GM21526 (cell line): ENCODE measurements around the gene MED13L.

ENCODE experiments used
- ATAC-seq: cut with Tn5 transposase; IDR thresholded peaks from one replicate; pipeline ENCODE4 v1.9.1; 2021; ENCODE audit warnings: moderate library complexity; ENCODE audit not compliant: unreplicated experiment, low FRiP score

MED13L gene

DNA sequence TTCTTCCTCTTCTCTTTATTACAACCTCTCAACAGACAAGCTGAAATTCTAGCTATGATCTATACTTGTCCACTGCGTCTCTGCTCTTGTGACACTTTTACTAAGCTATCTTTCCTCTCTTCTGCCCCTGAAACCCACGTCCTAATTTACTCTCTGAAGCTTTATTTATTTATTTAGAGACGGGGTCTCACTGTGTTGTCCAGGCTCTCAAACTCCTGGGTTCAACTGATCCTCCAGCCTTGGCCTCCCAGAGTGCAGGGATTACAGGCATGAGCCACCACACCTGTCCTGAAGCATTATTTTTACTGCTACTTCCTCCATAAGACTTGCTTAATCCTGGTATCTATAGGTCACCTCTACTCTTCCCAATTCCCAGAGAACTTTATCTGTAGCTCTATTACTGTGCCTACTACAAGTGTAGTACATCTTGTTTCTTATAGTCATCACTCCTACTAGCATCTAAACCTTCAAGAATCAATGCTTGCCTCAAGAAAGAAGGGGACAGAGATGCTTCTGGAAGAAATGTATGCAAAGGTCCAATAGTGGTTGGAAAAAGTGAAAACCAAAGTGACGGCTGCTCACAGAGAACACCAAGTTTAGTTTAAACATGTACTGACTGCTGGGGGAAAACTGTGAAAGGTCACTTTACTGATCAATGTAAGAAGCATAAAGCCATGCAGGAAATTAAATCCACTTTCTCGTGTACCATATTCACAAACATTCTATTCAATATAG lies 61.3 kb downstream of the MED13L start:
- ATAC-seq: no peak

DNA sequence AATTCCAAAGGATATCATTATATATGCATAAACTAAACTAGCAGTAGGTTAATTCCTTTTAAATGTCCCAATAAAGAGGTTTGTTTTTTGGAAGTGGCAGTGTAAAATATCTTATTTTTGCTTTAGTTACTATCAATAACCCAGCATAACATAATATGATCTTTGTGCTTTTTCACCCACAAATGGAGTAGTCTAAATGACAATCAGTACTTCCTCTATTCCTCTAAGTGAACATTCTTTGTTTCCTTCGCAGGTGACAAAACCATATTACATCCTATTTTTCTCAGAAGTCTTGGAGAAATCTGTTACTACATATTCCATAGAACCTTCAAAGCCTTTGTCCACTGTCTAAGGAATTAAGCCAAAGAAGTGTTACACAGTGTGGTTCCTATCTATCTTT lies 62.5 kb downstream of the MED13L start:
- no peak for ATAC-seq

DNA sequence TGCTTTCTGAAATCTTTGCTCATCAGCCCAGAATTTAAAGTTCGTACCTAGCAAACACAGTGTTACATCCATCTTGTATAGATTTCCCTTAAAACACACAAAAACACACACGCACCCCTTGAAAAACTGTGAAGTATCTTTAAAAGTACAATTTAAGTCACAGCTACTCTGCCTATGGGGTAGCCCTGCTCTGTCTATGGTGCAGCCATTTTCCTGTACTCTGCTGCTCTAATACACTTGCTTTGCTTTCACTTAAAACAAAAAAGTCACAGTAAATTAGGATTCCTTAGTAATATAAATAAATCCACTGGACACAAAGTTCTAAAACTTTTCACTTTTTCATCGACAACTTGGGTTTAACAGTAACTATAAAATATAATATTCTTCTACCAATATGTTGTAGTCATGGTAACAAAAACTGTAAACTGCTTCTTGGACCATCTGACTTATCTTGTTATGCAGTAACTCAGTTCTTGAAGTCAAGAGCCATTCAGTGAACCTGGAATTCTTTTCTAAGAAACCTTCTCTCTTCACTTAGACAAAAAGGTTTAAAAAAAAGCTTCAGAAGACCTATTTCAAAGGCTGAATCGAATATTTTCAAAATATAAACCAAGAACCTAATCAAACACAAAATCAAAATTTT lies 63.5 kb downstream of the MED13L start:
- ATAC-seq: no peak

GRCh38 chr12:116213014-116213413 lies 64.5 kb downstream of the MED13L start:
- no peak for ATAC-seq

DNA sequence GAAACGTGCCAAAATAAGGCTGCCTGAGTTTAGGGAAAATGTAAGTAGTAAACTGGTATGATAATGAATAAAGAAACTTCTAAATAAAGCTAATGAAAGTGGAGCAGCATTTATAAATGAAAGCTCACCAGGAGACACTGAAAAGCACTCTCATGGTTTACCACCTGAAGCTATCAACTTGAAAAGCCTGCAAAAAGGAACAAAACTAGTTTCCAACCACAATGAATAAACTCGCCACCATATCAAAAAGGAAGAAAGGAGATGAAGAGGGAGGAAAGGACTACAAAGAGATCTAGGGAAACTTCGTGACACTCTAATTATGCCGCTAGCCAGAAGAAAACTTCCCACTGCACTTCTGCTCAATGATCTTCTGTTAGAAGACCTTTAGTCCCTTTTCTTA lies 66.7 kb downstream of the MED13L start:
- no peak for ATAC-seq

DNA sequence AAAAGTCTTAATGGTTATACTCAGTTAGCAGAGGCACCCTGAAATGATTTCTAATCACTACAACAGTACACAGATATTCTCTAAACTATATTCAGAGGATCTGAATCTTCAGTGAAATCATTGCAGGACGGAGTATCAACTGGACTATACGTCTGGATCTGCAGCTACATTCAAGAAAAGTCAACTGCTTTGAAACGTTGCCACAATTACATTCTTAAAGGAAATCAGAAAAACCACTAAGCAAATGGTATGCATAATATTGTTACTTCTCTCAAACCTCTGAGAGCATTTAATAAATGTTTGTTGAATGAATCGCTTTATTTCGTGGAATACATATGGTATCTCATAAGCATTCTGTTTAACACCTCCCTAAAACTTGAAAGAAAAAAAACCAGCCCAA lies 67.4 kb downstream of the MED13L start:
- ATAC-seq: no peak

GRCh38 chr12:116209503-116209902 lies 68.0 kb downstream of the MED13L start:
- ATAC-seq: no peak

DNA sequence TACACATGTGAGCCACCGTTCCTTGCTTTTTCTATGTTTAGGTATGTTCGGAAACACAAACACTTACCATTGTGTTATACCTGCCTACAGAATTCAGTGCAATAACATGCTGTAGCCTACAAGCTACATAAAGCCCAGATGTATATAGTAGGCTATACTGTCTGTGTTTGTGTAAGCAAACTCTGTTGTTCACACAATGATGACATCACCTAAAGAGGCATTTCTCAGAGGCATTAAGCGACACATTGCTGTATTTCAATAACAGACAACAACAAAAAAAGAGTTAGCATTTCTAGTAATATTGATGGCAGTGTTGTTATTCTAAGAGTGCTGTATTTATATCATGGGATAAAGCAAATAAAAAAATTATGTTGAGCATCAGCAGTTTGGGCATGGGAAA lies 70.2 kb downstream of the MED13L start:
- ATAC-seq: no peak

- no peak for ATAC-seq
These were observed 70.7 kb downstream of the MED13L start for GRCh38 chr12:116206828-116207227.

GRCh38 chr12:116204785-116205184 lies 72.7 kb downstream of the MED13L start:
- no peak for ATAC-seq

- no peak for ATAC-seq
These were observed 73.3 kb downstream of the MED13L start for GRCh38 chr12:116204169-116204568.

DNA sequence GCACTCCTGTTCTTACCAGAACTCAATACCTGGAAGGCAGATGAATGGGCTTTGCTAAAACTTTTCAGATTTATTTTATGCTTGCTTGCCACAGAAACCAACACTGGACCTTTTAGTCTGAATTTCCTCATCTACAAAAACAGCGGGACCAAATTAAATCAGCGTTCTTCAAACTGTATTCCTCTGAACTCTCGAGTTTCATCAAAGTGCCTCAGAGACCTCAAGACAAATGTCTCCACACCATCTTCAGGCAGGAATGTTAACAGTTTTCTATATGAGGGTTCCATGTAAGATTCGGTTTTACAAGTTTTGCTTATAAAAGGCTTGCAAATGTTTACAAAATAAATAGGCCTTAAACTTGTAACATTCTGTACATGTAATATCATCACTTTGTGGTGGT lies 74.6 kb downstream of the MED13L start:
- no peak for ATAC-seq

DNA sequence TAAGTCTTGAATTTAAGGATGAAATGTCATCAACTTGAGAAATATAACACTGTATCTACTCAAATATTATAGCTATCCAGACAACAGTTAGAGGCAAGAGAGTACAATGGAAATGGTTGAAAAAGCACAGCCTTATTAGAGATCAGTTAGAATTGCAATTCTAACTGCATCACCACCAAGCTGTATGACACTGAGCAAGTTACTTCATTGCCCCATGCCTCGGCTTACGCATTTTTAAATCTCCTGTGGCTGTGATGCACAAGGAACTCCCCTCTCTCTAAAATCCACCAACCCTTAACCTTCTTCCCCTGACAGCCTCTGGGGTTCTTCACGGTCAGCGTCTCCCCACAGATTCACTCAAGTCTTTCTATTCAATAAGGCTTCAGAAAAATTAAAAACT lies 75.1 kb downstream of the MED13L start:
- no peak for ATAC-seq

GRCh38 chr12:116201908-116202307 lies 75.6 kb downstream of the MED13L start:
- ATAC-seq: no peak

GRCh38 chr12:116201359-116201758 lies 76.1 kb downstream of the MED13L start:
- no peak for ATAC-seq

- no peak for ATAC-seq
These were observed 76.7 kb downstream of the MED13L start for GRCh38 chr12:116200812-116201211.

DNA sequence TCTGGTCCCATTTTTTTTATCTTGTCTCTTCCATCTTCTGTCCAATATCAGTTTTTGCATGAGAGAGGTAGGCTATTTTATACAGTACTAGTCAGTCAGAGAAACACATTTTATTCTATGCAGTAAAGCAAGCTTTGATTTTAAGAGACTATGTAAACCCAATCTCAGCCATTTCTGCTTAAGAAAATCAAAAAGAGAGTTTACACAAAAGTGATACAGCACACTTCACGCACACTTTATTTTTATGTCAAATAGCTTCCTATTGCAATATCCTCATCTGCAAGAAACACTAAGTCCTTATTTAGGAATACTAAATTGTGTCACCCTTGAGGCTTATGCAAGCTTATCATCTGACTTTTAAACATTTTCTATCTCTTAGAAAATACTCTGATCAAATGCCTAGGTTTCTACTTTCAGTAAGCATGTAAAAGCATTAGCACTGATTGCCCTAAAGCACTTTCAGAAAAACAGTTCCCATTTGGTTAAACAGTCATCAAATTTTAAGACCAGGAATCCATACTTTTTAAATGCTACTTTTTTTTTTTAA lies 78.3 kb downstream of the MED13L start:
- no peak for ATAC-seq

- no peak for ATAC-seq
These were observed 80.5 kb downstream of the MED13L start for GRCh38 chr12:116196752-116197718.

DNA sequence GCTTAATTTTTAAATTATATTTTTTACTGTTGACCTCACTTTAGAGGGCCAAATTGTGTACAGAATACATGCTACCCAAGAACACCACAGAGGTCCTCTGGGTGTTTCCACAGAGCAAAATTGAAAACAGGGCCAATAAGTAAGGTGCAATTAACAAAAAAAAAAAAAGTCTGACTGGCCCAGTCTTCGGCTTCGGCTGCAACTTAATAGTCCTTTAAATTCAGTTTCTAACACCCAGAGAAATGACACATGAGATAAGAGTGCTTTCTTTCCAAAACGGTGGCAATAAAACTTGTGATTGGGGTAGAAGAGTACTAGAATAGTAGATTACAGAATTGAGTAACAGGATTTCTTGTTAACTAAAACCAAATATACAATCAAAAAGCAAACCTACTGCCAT lies 81.3 kb downstream of the MED13L start:
- no peak for ATAC-seq

- peak; percentile 81 for ATAC-seq
These were observed 82.5 kb downstream of the MED13L start for GRCh38 chr12:116194935-116195431.

DNA sequence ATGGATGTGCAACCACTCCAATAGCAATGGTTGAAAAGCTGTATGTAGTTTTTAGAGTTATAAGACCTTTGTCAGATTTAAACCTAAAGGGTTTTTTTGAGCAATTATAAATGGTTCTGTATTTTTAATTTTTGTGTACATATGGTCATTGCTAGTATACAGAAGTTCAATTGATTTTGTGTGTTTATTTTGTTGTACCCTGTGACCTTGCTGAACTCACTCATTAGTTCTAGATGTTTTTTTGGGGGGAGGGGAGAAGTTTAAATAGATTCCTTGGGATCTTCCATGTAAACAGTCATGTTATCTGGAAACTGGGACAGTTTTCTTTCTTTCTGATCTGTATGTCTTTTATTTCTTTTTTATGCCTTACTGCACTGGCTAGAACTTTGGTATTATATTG lies 87.8 kb downstream of the MED13L start:
- no peak for ATAC-seq
